ENCODE data around the gene CD47.

CD47 gene

DNA sequence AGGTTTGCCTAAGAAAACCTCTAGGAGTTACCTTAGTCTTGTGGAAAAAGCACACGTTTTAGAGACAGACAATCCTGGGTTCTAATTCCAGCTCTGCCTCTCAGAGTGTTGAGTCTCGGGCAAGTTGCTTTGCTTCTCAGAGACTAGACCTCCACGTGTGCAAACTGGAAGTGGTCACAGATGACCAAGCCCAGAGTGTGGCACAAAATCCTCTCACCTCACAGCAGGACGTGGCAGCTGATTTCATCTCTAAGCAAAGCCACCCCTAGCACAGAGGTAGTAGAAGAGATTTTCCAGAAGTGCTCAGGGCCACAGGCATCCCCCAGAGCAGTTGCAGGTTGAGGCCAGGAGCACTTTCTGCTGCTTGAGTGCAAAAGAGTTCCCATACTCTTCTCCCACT is 79.2 kb downstream of the CD47 start:
- no peak for DNase-seq

- DNase-seq, result no peak
Observed at GRCh38 chr3:108008931-108009639, 81.7 kb downstream of the CD47 start.

DNA sequence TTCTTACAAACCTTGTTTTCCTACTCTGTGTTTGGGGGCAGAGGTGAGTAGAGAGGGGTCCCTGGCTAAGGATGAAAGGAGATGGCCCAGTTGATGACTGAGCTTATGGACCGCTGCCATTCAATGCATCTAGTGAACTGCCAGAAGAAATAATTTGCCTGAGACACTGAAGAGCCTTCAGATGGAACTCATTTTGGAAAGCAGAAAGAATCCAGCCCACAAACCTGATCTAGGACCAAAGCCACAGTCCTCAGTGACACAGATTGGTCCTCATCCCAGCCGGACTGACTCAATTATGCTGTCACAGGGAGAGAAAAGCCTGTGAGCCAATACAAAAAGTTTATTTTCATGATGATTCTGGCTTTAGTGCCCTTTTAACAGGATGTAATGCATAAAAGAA is 82.7 kb downstream of the CD47 start:
- DNase-seq, result no peak

DNA sequence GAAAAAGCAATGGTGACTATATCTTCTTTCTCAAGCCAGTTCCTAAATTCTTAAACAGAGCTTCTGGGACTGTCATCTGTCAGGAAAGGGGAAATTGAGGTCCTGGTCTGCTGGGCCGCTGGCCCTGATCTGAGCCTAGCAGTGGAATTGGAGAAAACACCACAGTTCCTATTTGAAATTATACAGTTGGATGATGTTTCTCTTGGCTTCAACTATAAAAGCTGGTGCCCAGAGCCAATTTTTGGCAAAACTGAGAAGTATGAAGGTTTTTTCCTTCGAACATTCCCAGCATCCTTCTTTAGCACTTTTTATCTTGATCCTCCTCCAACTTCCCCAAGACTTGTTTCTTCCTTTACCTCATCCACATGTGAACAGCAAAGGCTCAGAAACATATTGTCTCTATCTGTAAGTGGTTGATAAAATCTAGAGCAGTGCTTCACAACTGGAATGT is 83.9 kb downstream of the CD47 start:
- DNase-seq, result no peak

DNA sequence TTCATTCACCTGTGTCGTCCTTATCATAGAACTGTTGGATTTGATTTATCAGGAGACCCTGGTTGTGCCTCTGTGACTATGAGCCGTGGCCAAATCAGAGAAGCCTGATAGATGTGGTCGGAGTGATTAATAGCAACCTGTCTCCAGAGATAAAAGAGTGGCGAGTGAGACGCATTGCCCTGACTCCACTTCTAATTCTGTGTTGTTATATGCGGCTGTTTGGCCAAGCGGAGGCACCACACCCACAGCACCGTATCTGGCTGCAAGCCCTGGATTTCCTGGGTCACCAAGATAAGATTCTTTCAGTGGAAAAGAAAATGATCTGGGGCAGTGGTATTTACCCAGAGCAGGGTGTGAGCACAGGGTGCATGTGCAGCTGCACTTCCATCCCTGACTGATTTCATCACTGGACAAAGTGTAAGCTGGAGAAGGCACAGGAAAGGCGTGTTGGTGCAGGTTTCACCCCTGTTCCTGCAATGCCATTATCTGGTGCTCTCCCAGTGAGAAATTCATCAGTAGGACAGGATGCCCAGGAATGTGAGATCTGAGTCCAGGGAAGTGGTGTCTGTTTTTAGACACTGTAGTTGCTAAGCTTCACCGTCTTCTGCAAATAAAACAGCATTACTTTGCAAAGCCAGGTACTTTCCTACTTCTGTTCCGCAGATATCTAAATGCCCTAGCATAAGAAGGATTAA is 84.6 kb downstream of the CD47 start:
- no peak for DNase-seq

GRCh38 chr3:108004647-108005046 is 86.2 kb downstream of the CD47 start:
- DNase-seq, result no peak

DNA sequence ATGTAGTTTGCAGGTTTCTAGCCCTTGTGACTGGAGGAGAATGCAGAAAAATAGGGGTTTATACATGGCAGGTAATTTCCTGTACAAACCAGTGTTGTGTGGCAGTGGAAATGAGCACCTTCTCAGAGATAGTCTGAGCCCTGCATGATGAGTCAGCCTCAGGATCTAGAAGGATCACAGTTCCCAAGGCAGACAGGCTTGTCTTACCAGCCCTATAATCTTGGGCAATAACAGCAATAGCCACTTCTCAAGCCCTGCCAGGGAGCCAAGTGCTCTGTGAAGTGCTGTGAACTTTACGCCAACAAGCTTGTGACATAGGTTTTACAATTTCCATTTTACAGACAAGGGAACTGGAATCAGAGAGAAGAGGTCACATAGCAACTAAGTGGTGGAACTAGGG is 89.4 kb downstream of the CD47 start:
- no peak for DNase-seq

- DNase-seq, result no peak
Observed at GRCh38 chr3:107999215-107999775, 91.5 kb downstream of the CD47 start.

GRCh38 chr3:107997671-107998070 is 93.2 kb downstream of the CD47 start:
- DNase-seq, result no peak

GRCh38 chr3:107995823-107996222 is 95.0 kb downstream of the CD47 start:
- DNase-seq, result no peak

- DNase-seq, result no peak
Observed at GRCh38 chr3:107994956-107995715, 95.7 kb downstream of the CD47 start.

- no peak for DNase-seq
Observed at GRCh38 chr3:107994181-107994580, 96.7 kb downstream of the CD47 start.

GRCh38 chr3:107993771-107994170 is 97.1 kb downstream of the CD47 start:
- DNase-seq, result no peak

All from NCI-H1092 (cell line).